Brain pericyte (primary cell): ENCODE data around the gene STK26.
"Not testable (repeated sequence)": the region's sequence is repeated elsewhere in the genome, so short reads cannot be mapped to it uniquely, and the experiment has no call there.

Experiments used
- DNase-seq: peaks from one replicate; pipeline ENCODE4 v3.0.0-alpha.2; 2012; ENCODE audit warnings: low read depth, low spot score

Gene STK26

DNA sequence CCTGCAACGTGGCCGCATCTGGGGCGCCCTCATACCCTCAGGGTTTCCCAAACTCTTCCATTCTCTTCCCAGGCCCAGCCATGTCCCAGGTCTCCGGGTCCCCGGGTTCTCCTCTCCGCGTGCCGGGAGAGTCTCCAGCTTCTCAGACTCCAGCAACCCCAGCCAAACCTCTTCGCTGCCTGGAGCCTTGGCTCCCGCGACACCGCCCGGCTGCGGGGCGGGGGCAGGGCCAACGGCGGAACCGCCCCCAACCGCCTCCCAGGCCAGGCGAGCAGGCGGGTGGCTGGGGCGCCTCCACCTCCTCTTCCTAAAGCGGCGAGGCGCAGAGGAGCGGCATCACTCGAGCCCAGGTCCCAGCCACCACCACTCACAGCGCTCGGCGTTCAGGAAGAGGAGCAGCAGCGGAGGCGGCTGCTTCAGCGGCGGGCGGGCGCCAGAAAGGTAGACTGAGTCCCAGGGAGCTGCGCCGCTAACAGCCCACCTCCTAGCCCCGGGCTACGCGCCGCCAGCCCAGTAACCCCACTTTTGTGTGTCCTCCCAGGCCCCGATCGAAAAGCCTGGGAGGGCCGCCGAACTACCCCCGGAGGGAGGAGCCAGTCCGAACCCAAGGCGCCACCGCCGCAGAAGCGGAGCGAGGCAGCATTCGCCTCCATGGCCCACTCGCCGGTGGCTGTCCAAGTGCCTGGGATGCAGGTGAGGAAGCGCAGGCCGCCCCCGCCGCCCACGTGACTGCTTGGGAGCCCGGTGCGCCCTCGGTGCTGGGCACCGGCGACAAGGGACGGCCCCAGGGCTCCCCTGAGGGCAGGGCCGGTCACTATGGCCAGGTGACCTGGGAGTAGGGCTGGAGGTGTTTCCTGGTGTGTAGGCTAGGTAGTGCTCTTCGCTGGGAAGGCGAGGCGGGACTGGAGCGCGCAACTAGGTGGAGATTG is at the start of gene STK26:
Gene STK26, plus strand, starts transcription at position 336 of the 929 bp plus-strand sequence. Its CDS starts 316 bp downstream, at position 652.
- peak; percentile 7 for DNase-seq

GRCh38 chrX:131975851-131976250 is 47.3 kb upstream of the STK26 start:
- DNase-seq: no peak

- no peak for DNase-seq
Measured at GRCh38 chrX:131977619-131978018, 45.5 kb upstream of the STK26 start.

DNA sequence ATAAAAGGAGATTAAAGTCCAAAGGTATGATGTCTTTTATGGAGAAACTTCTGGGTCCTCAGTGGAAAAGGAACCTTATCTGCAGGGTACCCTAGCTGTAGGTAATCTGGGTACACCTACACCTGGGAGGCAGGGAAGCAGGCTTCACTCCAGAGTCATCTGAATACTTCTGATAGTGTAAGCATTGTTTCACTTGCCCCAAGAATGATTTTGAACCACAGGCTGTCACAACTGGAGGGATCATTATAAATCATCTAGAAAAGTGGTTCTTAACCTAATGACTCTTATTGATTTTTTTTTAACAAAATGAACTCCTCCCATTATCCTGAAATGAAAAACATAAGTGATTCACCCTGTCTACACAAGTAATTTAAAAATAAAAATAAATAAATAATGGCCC is 44.0 kb upstream of the STK26 start:
- no peak for DNase-seq

DNA sequence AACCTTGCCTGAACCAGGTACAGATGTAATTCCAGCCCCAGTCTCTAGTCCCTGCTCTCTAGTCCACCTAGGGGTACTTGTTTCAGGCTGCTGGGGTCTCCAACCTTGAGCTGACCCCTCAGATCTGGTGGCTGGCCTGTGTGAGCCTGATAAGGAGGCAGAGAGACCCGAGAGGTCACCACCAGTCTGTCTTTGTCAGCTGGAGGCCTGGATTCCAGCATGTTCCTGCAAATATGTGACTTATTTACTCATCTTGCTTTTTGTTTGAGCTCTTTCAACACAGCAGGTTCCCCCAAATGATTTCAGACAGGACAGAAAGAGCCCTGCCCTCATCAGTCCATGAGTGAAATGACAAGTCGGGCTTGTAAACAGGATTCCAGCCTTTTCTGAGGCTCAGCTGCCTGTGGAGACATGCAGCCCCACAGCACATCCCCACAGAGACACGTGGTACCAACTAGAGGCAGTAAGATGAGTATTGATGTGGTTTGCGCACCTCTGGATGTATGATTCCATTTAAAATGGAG is 37.5 kb upstream of the STK26 start:
- no peak for DNase-seq

- no peak for DNase-seq
Measured at GRCh38 chrX:131987252-131987651, 35.9 kb upstream of the STK26 start.

DNA sequence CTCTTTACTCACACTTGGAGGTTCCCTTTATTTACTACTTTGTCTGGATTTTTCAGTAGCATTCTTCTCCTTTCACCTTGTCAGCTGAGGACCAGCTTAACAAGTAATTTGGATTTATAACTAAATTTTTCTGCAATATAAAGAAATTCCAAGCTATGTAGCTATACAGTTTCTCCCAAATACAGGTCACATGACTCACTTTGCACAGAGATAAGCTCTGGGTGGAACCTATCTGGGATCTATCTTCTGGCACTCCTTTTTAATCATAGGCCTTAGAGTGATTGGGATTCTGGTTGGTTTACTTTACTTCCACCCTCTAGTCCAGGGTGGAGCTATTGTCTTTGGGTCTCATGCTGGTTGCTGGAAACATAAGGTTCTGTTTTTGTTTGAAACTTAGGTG is 34.9 kb upstream of the STK26 start:
- DNase-seq: no peak

DNA sequence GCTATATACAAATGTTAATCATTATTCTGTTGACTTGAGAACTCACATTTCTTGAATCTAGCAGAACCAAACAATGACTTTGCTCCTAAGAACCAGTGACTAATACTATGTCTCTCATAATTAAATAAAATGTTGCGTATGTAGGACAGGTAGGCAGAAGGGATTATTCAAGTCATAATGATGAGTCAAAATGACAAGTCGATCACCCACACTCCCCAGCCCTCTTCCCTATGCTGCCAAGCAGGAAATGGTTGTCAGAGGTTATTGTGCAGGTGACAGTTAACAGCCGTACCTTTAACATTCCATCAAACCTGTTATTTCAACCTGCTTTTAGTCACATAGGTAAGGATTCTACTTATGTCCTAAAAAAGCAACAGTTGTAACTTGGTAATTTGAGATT is 22.0 kb upstream of the STK26 start:
- no peak for DNase-seq

DNA sequence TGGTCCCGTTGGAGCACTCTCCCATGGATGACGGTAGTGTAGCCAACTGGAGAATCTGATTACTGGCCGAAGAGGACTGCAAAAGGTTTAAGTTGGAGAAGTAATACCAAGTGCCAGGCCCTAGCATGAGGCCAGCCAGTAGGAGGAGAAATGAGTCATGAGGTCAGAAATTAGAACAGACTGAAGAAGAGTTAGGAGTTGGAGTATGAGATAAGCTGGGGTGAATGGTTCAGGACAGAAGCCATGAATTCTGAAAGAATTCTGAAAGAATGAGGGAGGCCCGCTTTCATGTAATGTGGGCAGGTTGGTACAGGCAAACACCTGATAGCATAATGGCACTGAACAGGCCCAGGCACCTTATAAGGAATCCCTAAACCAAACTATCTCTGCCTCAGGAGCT is 18.4 kb upstream of the STK26 start:
- DNase-seq: no peak

DNA sequence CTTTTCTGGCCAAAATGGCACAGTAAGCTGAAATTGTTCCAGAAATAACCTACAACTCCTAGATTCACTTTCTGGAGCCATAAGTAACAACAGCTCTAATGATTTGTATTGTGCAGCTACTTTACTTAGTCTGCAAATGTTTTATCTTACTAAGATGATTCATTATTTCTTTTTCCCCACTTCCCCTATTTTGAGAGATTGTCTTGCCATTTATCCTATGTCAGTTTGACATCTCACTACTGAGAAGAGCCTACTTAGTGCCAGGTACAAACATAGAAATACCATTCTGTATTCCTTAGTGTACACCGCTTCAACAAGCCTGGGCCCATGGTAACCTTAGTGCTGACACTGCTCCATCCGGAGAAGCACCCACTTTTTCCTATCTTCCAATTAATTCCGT is 13.8 kb upstream of the STK26 start:
- no peak for DNase-seq

- DNase-seq: not testable (repeated sequence)
Measured at GRCh38 chrX:132010213-132010612, 12.9 kb upstream of the STK26 start.

GRCh38 chrX:132015875-132016274 is 7.2 kb upstream of the STK26 start:
- no peak for DNase-seq

DNA sequence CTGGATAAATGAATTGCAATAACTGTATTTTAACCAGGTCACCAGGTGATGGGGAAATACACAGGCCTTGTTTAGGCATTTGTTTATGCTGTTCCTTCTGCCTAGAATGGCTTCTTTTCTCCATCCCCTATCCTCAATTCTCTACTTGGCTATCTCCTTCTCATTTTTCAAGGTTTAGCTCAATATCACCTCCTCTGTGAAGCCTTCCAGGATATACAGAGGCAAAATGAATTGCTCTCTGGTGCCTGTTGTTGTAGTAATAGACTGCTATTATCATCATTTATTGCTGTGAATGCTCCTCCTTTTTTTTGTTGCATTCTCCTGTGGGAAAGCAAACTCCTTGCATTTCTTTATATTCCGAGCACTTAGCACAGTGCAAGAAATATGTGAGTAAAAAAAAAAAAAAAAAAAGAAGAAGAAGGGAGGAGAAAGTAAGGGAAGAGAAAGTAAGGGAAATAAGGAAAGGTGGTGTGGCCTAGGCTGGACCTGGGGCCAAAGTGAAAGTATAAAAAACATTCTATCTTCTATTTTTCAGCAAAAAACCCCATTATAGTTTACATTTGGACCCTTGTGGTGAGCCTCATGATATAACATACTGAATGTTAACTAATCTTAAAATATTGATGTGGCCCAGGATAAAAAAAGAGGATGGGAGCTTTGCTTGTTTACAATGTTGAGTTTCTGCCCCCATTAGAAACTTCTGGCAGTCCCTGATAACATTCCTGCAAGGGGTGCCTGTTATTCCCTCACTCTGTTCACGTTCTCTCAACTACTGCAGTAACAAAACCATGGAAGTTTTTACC is 6.3 kb upstream of the STK26 start:
- no peak for DNase-seq

- DNase-seq: no peak
Measured at GRCh38 chrX:132017431-132018185, 5.5 kb upstream of the STK26 start.

DNA sequence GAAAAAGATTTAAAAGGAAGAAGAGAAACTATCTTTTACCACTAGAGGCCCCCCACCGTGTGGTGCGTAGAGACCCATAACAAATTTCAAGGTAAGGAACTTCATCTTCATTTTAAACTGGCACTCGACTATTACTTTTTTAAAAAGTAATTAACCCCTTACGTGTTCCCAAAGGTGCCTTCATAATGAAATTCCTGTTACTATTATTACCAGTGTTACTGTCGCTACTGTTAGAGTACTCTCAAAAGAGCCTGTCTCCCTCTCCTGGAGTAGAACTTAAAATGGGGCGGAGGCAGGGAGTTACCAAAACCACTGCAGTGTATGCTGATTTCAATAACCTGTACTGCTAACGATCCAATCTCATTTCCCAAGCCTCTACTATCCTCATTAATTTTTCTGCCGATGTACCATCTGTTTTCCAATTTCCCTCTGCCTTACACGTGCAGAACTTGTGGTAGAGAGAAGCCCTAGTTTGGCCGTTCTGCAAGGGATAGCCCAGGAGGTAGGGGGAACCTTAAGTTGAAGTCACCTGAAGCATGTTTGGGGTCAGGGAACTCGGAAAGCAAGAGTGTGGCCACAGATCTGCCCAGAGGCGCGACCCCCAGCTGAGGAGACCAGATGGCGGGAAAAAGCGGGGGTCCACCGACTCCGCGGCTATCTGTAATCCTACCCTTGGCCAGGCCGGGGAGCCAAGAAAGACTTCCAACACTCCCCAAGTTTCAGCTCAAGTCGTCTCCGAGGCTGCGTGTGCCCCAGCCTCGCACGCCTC is 720 bp upstream of the STK26 start:
- DNase-seq: no peak

GRCh38 chrX:132023896-132024386 is 839 bp downstream of the STK26 start:
- DNase-seq: peak; percentile 4

- DNase-seq: no peak
Measured at GRCh38 chrX:132025041-132025440, 1.9 kb downstream of the STK26 start.

DNA sequence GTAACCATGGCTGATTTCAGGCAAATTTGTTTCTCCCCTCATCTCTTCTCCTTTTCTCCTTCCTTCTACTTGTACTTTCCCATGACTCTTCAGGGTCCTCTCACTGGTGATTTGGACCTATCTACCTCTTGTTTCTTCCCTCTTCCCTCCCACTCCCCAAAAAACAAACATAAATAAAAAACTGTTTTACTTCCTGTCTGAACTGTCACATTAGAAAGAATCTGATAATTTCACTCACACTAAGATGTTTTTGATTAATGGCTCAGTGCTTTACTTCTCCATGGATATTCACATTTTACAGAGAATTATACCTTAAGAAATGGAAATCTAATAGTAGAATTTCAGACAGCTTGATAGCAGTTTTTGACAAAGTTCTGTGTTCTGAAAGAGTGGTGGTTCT is 7.2 kb downstream of the STK26 start:
- no peak for DNase-seq

DNA sequence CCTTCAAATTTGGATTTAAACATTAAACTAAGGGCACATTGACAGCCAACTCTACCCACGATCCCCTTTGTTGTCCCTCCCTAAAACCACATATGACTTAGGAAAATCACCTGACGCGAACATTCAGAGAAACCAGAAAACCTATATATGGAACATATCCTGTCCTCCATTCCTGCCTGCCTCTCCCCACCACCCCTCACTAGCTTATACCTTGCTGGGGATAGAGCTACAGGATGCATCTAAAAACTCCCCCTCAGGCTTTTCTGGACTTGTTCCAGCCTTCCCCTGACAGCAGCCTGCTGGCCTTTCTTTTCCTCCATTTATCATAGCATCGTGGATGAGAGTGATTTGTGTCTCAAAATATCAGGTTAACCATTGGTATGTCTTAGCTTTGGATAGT is 8.8 kb downstream of the STK26 start:
- DNase-seq: no peak

DNA sequence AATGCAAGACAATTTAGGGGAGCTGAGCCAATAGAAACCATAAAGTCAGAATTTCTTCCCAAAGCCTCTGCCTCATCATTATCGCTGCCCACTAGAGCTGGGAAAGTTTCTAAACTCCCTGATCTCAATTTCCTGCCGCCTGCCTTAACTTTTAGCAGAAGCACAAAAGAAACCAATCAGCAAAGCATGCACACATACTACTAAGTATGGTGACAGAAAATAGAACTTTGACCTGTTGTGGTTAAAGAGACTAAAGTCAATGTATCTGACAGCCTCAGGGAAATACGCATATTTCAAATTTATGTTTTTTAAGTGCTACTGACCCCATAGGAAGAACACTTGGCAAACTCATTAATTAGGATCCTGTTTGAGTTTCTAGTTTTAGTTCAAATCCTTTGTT is 10.1 kb downstream of the STK26 start:
- no peak for DNase-seq

DNA sequence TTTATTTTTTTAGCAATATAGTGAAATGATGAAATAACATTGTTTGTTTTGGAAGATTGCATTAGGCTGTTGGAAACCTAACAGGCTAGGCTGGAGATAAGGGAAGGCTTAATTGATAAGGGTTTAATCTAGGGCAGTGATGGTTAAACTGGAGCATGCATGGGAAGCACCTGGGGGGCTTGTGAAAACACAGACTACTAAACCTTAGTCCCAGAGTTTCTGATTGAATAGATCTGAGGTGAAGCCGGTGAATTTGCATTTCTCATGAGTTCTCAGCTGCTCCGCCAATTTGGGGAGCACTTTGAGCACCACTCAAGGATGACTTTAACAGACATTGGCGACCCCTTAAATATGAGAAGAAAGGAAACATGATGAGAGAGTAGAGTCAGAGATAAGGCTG is 11.5 kb downstream of the STK26 start:
- DNase-seq: no peak
